Kidney tubule cell (primary cell): ENCODE measurements around the gene RNU1-3.
"Not testable (repeated sequence)": the region's sequence is repeated elsewhere in the genome, so short reads cannot be mapped to it uniquely, and the experiment has no call there.

Experiments
- DNase-seq: peaks from one replicate; pipeline ENCODE4 v3.0.0-alpha.2; 2018; ENCODE audit warnings: low spot score

Gene RNU1-3

DNA sequence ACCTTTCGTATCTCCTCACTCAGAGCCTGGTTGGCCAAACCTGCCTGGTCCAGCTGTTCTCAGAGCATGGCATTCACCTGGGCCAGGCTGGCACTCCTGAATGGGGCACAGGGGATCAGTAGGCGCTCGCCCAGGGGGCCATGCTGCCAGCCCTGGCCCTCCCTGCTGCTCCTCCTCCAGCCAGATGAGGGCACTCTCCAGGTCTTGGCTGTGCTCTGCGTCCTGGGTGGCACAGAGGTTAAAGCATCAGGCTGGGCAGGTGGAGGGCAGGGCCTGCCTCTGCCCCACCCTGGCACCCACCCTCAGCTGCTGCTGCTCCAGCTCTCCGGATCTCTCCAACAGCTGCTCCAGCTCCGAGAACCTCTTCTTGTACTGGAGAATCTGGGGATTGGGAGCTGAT is 10.2 kb downstream of the RNU1-3 start:
- not testable (repeated sequence) for DNase-seq

DNA sequence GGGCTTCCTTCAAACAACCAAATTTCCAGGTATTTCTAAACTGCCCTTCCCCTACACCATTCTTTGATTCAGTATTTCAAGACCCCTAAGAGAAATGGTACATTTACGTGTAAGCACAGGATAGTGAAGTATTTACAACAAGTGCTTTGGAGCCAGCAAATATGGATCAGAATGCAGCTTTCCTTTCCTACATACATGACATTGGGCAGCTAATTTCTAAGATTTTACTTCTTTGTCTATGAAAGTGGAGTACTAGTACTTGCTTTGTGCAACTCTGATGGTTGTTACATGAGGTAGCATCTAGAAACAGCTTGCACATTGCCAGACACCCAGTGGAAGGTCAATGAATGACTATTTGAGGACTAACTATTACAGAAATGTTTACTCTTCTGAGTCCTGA is 15.2 kb downstream of the RNU1-3 start:
- DNase-seq: not testable (repeated sequence)

DNA sequence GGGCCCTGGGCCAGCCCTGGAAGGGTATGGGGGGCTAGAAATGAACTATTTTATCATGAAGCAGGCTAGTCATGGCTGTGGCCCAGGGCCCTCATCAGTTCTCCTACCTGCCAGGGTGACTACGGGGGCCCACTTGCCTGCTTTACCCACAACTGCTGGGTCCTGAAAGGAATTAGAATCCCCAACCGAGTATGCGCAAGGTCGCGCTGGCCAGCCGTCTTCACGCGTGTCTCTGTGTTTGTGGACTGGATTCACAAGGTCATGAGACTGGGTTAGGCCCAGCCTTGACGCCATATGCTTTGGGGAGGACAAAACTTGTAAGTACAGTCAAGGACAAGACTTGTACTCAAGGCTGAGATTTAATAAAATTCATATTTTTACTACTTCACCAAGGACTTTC is 16.8 kb downstream of the RNU1-3 start:
- not testable (repeated sequence) for DNase-seq

DNA sequence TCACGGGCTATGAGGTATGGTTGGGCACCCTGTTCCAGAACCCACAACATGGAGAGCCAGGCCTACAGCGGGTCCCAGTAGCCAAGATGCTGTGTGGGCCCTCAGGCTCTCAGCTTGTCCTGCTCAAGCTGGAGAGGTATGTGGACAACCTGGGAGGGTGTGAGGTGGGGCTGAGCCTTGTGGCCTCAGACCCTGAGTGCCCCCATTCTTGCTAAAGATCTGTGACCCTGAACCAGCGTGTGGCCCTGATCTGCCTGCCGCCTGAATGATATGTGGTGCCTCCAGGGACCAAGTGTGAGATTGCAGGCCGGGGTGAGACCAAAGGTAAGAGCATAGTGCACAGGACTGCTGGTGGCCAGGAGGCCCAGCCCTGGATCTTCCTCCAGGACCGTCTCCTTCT is 17.4 kb downstream of the RNU1-3 start:
- DNase-seq: not testable (repeated sequence)

DNA sequence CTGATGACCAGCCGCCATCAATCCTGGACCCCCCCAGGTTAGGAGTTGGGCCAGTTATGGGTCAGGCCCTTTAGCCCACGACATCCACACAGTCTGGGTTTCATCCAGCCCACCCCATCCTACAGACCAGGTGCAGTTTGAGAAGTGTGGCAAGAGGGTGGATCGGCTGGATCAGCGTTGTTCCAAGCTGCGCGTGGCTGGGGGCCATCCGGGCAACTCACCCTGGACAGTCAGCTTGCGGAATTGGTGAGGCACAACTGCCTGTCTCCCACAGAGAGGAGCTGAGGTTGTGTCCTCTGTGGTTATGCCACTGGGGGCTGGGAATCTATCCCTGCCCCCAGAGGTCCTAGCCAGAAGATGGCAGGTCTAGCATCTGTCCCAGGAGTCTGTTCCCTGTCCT is 18.0 kb downstream of the RNU1-3 start:
- not testable (repeated sequence) for DNase-seq

DNA sequence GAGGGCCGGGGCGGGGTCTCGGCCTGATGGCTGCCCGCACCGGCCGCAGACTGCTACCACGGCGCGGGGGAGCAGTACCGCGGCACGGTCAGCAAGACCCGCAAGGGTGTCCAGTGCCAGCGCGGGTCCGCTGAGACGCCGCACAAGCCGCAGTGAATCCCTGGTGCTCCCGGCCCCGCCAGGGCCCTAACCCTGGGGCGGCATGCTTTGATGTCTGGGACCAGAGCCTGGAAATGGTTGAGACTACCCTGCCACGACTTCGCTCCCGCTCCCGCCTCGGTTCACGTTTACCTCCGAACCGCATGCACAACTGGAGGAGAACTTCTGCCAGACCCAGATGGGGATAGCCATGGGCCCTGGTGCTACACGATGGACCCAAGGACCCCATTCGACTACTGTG is 18.5 kb downstream of the RNU1-3 start:
- not testable (repeated sequence) for DNase-seq

DNA sequence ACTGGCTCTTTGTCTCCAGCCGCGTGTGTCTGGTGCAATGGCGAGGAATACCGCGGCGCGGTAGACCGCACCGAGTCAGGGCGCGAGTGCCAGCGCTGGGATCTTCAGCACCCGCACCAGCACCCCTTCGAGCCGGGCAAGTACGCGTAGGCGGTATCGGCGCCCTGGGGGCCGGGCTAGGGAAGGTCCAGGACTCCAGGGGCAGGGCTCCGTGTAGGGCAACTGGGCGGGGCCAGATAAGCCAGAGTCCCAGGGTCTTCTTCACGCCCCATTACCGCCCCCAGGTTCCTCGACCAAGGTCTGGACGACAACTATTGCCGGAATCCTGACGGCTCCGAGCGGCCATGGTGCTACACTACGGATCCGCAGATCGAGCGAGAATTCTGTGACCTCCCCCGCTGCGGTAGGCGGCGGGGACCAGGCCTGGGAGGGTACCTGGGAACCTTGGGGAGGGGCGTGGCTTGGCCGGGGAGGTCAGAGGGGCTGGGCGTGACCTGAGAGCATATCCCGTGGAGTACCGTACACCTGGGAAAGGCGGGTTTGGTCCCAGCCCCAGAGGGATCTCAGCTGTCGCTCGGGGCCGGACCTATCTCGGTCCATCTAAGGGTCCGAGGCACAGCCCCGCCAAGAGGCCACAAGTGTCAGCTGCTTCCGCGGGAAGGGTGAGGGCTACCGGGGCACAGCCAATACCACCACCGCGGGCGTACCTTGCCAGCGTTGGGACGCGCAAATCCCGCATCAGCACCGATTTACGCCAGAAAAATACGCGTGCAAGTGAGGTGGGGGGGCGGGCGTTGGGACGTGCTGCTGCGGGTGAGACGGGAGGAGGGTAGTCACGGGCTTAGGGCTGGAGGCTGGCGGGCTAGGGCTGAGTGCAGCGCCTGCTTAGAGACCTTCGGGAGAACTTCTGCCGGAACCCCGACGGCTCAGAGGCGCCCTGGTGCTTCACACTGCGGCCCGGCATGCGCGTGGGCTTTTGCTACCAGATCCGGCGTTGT is 19.3 kb downstream of the RNU1-3 start:
- not testable (repeated sequence) for DNase-seq

DNA sequence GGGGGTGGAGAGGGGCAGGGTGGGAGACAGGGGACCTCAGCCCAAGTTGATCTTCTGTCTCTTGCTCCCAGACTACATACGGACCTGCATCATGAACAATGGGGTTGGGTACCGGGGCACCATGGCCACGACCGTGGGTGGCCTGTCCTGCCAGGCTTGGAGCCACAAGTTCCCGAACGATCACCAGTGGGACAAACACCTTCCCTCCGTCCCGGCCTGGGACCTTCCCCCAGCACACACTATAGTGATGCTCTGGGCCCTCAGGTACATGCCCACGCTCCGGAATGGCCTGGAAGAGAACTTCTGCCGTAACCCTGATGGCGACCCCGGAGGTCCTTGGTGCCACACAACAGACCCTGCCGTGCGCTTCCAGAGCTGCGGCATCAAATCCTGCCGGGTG is 20.0 kb downstream of the RNU1-3 start:
- not testable (repeated sequence) for DNase-seq

DNA sequence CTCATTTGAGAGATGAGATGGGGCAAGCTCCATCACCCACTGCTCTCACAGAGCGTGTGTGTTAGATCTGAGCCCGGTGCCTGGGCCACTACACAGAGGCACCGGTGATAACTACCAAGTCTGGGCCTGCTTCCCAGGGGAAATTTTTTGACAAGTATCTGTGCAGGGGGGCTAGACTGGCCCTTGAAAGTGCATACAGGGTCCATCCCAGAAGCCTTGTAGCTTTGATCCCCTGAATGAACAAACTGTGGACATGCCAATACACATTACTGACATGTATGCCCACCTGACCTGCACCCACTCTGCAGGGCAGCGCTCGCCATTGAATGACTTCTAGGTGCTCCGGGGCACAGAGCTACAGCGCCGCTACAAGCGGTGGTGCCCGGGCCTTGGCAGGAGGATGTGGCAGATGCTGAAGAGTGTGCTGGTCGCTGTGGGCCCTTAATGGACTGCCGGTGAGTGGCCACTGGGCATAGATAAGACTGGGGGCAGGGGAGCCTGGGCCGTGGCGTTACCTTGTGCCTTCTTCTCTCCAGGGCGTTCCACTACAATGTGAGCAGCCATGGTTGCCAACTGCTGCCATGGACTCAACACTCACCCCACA is 20.6 kb downstream of the RNU1-3 start:
- not testable (repeated sequence) for DNase-seq

DNA sequence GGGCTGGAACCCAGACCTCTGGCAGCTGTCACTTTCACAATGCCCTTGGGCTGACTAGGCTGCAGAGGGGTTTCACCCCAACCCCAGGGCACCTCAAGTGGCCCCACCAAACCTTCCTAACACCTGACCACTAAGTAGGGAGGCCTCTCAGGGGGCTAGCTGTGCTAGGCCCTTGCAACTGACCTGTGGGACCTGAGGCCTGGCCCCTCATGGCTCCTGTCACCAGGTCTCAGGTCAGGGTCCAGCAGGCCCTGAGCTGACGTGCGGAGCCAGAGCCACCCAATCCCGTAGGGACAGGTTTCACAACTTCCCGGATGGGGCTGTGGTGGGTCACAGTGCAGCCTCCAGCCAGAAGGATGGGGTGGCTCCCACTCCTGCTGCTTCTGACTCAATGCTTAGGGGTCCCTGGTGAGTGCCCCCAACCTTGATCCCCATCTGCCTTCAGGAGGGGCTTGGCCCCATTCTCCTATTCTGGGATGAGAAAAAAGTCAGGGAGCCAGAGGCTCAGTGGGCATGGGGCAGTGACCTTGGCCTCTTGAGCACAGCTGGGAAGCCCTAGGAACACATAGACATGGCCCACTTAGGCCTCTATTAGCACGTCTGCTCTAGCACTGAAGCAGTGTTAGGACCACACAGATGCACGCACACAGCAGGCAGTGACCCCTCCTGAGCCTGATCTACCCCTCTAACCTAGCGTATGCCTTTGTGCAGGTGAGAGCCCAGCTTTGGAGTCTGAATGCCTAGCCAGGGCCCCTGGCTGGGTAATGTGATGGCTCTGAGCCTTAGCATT is 21.3 kb downstream of the RNU1-3 start:
- not testable (repeated sequence) for DNase-seq

DNA sequence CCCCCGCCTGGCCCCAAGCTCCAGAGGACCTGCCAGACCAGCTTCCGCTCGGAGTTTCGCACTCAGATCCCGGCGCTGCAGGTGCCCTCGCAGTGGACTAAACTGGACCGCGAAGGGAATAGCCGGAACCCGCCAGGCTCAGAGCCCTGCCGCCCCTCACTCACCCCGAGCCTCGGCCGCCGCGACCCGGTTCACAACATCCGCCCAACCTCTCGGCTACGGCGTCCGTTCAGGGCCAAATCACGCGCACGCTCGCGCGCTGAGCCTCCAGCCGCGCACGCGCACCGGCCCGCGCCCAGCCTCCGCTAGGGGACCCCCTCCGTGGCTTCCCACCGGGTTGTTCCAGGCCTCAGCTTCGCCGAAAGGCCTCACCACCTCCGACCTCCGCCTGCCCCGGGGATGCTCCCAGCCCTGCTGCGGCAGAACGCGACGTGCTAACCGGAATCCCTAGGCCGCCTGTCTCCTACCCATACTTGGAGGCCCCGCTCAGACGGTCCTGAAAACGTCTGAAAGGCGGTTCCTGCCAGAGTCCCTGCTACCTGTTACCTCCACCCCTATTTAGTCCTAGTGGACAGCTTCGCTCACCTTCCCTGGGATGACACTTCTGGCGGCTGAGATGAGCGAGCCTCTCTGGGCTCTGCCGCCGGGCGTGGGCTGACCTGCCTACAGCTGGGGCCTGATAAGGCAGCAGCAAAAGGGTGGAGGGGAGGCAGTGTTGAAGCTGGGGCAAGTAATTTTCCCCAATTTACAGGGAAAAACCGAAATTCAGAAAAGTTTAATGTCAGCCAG is 22.1 kb downstream of the RNU1-3 start:
- DNase-seq: peak; percentile 97

DNA sequence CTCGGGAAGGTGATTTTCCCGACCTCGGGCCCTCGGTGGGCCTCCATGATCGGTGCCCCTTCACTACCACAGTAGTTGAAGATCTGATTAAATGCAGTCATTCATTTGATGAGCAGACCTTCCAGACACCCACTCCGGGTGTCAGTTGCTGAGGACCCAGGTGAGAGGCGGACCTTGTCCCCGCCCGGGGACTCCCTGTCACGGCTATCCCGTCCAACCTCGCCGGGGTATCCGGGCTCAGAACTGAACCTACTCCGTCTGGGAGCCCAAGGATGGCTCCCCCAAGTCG is 22.6 kb downstream of the RNU1-3 start:
- DNase-seq: no peak

DNA sequence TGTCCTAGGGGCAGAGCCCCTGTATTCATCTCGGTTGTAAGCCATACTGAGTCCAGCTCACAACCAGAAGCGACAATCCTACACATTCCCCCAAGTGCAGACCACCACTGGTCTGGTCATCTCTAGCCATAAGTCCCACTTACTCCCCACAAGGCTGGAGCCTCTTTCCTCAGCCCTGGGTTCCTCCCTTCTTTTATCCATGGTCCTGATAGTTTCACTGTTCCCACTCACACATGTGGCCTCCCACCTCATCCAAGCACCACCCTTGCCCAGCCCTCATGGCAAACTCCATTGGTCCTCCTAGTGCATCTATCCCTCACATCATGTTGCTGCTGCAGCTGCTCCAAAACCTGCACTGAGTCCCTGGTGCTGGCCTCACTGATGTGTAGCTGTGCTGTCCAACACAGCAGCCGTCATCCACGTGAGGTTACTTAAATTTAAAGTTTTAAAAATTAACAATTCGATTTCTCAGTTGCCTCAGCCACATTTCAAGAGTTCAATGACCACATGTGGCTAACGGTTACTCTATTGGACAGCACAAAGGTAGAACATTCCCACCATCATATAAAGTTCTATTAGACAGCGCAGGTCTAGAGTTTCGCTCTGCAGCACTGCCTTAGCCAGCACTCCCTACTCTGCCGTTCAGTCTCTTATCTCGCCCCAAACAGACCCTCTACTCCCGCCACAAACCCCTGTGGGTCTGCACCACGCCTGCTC is 23.1 kb downstream of the RNU1-3 start:
- DNase-seq: peak; percentile 43

DNA sequence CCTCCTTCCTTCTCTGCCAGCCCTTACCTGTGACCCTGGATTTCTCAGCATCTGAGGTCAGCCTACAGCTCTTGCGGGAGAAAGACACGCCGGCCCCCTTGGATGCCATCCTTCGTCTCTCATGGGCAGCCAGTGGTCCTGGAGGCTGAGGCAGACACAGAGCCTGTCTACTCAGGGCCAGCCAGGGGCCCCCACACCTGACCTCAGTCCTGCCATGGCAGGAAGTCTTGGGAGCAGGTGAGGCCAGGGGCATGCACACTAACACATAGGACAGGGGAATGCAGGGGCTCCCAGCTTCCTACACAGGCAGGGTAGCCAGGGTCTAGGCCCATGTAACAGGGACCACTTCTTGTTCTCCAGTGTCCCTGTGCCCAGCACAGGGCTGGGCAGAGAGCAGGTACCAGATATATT is 23.7 kb downstream of the RNU1-3 start:
- not testable (repeated sequence) for DNase-seq

DNA sequence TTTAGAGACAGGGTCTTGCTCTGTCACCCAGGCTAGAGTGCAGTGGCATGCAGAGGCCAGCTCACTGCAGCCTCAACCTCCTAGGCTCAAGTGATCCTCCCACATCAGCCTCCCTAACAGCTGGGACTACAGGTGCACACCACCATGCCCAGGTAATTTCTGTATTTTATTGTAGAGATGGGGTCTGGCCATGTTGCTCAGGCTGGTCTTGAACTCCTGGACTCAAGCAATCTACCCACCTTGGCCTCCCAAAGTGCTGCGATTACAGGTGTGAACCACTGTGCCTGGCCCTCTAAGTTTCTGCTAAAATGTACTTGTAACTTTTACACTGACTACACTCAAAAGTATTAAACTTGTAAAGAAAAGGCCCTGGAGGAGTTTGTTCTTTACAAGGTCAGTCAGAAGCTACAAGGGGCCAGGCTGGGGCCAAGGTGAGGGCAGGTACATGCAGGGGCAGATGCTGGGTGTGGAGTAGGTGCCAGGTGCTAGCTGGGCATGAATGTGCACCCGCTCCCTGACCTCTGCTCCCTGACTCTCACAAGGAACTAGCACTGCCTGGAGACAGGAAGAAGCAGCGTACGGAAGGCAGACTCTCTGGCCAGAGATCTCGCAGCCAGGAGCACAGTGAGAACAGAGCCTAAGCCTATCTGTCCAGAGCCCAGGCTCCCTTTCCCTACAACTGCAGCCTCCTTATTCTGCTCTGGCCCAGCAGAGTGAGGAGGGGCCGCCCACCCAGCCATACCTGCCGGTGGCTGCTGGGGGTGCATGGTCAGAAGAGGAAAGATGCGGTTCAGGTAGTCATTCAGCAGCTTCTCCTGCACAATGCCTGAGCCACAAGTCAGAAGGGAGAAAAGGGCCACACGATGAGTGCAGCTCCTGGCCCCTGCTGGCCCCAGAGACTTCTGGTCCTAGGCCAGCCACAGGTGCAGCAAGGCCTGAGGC is 24.5 kb downstream of the RNU1-3 start:
- not testable (repeated sequence) for DNase-seq

DNA sequence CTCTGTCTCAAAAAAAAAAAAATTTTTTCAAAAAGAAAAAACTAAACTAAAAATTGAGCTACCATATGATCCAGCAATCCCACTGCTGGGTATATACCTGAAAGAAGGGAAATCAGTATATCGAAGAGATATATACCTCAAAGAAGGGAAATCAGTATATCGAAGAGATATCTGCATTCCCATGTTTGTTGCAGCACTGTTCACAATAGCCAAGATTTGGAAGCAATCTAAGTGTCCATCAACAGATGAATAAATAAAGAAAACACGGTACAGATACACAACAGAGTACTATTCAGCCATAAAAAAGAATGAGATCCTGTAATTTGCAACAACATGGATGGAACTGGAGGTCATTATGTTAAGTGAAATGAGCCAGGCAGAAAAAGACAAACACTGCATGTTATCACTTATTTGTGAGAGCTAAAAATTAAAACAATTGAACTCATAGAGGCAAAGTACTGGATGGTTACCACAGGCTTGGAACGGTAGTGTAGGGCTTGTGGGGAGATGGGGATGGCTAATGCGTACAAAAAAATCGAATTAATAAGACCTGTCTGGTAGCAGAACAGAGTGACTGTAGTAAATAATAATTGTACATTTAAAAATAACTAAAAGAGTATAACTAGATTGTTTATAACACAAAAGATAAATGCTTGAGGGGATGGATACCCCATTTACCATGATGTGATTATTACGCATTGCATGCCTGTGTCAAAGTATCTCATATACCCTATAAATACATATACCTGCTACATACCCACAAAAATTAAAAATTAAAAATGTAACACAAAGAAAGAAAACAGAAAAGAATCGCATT is 25.4 kb downstream of the RNU1-3 start:
- DNase-seq: not testable (repeated sequence)

DNA sequence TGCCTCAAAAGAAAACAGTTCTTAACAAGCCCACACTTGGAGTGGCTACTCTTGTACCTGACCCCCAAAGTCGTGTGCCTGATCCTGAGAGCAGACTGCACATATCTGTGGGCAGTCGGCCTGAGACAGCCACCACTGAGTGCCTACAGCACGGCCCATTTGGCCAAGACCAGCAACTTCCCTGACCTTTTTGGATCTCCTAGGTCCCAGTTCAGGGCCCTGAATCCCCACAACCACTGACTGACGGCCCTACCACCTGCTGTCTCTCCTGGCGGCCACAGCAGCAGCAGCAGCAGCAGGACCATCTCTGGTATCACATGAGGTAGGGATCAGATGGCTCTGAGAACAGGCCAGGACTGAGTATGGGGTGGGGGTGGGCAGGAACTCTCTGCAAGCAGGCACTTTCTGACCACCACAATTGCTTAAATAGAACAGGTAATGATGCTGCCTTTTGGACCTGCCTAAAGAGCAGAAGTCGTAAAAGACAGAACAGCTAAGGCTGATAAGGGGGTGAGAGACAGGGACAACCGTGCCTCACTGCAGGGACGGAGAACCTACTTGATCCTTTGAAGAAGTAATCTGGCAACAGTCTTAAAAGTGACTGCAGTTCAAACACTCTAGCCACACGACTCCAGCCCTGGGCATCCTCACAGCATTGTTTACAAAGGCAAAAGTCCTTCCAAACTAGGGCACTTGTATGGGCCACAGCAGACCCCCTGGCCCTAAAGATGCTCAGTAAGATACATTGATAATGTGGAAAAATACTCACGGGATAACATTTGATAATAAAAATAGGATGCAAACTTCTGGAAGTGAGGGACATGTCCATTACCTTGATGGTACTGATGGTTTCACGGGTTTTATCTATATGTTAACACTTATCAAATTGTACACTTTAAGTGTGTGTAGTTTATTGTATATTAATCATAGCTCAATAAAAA is 27.4 kb downstream of the RNU1-3 start:
- not testable (repeated sequence) for DNase-seq
